Kidney (tissue), 14 donors: Measurements from ENCODE around the gene NDUFV3. TPM values are rescaled to one million over a fixed set of nuclear protein-coding genes. Genes with fewer than 3 reads are reported as not detected.
A peak's percentile ranks its signal among the peaks of the same experiment; 100 is the strongest.

Experiments
- DNase-seq, 5 donors: peaks; one replicate each; pipeline ENCODE4 v3.0.0-alpha.2; 2013 to 2020
- FAIRE-seq: peaks from 2 replicates; lab custom pipeline; 2012; peaks lifted over from hg19 to GRCh38; lab: Jason Lieb, UNC
- H3K27ac ChIP-seq, 2 donors: one replicate each; pipeline ENCODE4 v1.7.0; 2013; ENCODE audit warnings: low read depth in 2 of 2, low read length in 2 of 2, inconsistent platforms in 1 of 2
- H3K27me3 ChIP-seq: one replicate; pipeline ENCODE4 v1.7.1; 2013; ENCODE audit warnings: low read length, inconsistent platforms; ENCODE audit not compliant: control insufficient read depth, insufficient read depth
- H3K36me3 ChIP-seq, 3 donors: one replicate each; pipeline versions ENCODE4 v1.7.0 to v1.7.1; 2013; ENCODE audit warnings: low read length in 3 of 3, control low read depth in 1 of 3, inconsistent platforms in 1 of 3; ENCODE audit not compliant: insufficient read depth in 3 of 3, control insufficient read depth in 2 of 3
- H3K4me1 ChIP-seq, 3 donors: one replicate each; pipeline versions ENCODE4 v1.7.0 to v1.7.1; 2013; ENCODE audit warnings: low read length in 3 of 3, inconsistent platforms in 1 of 3, low read depth in 1 of 3; ENCODE audit not compliant: control insufficient read depth in 2 of 3, insufficient read depth in 2 of 3
- H3K4me3 ChIP-seq, 3 donors: one replicate each; pipeline versions ENCODE4 v1.7.0 to v1.8.1; 2013; ENCODE audit warnings: low read length in 3 of 3, control low read depth in 1 of 3, inconsistent platforms in 1 of 3
- H3K9ac ChIP-seq, 3 donors: one replicate each; pipeline versions ENCODE4 v1.7.0 to v1.7.1; 2013; ENCODE audit warnings: low read length in 3 of 3, control low read depth in 1 of 3, inconsistent platforms in 1 of 3
- H3K9me3 ChIP-seq, 3 donors: one replicate each; pipeline versions ENCODE4 v1.7.0 to v1.7.1; 2013; ENCODE audit warnings: low read length in 3 of 3, control low read depth in 1 of 3, inconsistent platforms in 1 of 3; ENCODE audit not compliant: control insufficient read depth in 2 of 3, insufficient read depth in 1 of 3
- CTCF ChIP-seq: IDR thresholded peaks from 3 replicates; pipeline ENCODE4 v1.5.1; 2012; ENCODE audit warnings: mild to moderate bottlenecking, moderate library complexity, borderline replicate concordance; ENCODE audit not compliant: insufficient read depth; ENCODE audit errors: extremely low read depth
- intact Hi-C: fragments of 100-400 bp; cut with DNase I; formaldehyde crosslinking; loops from one replicate; pipeline ENCODE4 v1.11.1; 2022
- polyA plus RNA-seq: library from polyadenylated mRNA; stranded (reverse); fragments of 350-450 nt; fragmentation: Illumina TruSeq; extraction: RNeasy Lipid Tissue Mini Kit (QIAGEN cat#74804); gene quantifications from one replicate; pipeline ENCODE4 v1.2.3, GENCODE V29; 2014; ENCODE audit warnings: low read depth, low replicate concordance; ENCODE audit not compliant: insufficient read depth
- total RNA-seq: library from RNA; stranded (reverse); fragmentation: NEBNext Ultra II Directional; extraction: Animal tissue kit (Norgen Biotek cat#: 25700); gene quantifications from one replicate; pipeline ENCODE4 v1.2.1, GENCODE V29; 2021
- donor health status: control.
- donor health status: control.
- donor health status: control.
- donor health status: control.
- donor health status: control.
- donor health status: DM: yes; HTN: yes; CAD: no.
- donor health status: Normal renal cell carcinoma (clear cell type).

Gene NDUFV3
- total and polyA plus RNA-seq, 2 donors from 2014 or later: 29.6 to 37.0 TPM

GRCh38 chr21:42845296-42845965 lies 47.7 kb upstream of the NDUFV3 start:
- no peak overlapping the region for H3K27ac ChIP-seq
- H3K36me3 ChIP-seq: peaks cover 6 to 17% (median 12%) of the 10 kb centered on the region in 3 donors
- no peak overlapping the region for H3K4me3 ChIP-seq
- TF ChIP-seq CTCF: no peak
- no peak overlapping the region for H3K9ac ChIP-seq
- FAIRE-seq: no peak
- peaks cover 0 to 1% (median 0%) of the 10 kb centered on the region in 3 donors for H3K9me3 ChIP-seq
- intact Hi-C loops: no loop called here
- H3K4me1 ChIP-seq: no peaks in the 10 kb centered on the region
- peak in 2 of 5 donors; percentile 15 to 77 for DNase-seq
- no peaks in the 10 kb centered on the region for H3K27me3 ChIP-seq

- Histone ChIP-seq H3K36me3 (peaks cover 0 to 11% (median 5%) of the 10 kb centered on the region in 3 donors), H3K4me1 (no peaks in the 10 kb centered on the region), H3K27ac (no peak overlapping the region), H3K4me3 (no peak overlapping the region), H3K9ac (no peak overlapping the region), H3K27me3 (no peaks in the 10 kb centered on the region), H3K9me3 (no peaks in the 10 kb centered on the region)
- DNase-seq (peak in 2 of 5 donors; percentile 15 to 27), FAIRE-seq (no peak)
- intact Hi-C loops: no loop called here
- TF ChIP-seq CTCF: no peak
Observed at GRCh38 chr21:42846221-42846620, 46.9 kb upstream of the NDUFV3 start.

GRCh38 chr21:42847051-42847707 lies 45.9 kb upstream of the NDUFV3 start:
- no peaks in the 10 kb centered on the region for H3K9me3 ChIP-seq
- peaks cover 0 to 17% (median 8%) of the 10 kb centered on the region in 3 donors for H3K36me3 ChIP-seq
- no peak overlapping the region for H3K27ac ChIP-seq
- FAIRE-seq: no peak
- TF ChIP-seq CTCF: no peak
- no peaks in the 10 kb centered on the region for H3K27me3 ChIP-seq
- intact Hi-C loops: no loop called here
- DNase-seq: peak in 2 of 5 donors; percentile 9 to 31
- H3K4me1 ChIP-seq: no peaks in the 10 kb centered on the region
- H3K4me3 ChIP-seq: no peak overlapping the region
- H3K9ac ChIP-seq: no peak overlapping the region
